K562 (cell line): ENCODE data around the gene ARHGEF40.

Experiments used
- CTCF ChIP-seq, 3 experiments: IDR thresholded peaks in 2 of 3; conservative IDR thresholded peaks in 1 of 3; 2 replicates each; pipeline ENCODE4 v1.5.1; 2011 to 2012; ENCODE audit warnings: low read length in 3 of 3, mild to moderate bottlenecking in 3 of 3, control low read depth in 2 of 3, improper control_type of control experiment in 1 of 3, inconsistent platforms in 1 of 3, low read depth in 1 of 3, mixed read lengths in 1 of 3, moderate library complexity in 1 of 3; ENCODE audit not compliant: insufficient read depth in 2 of 3
- ELF4 ChIP-seq: fragments of 450-650 bp; formaldehyde crosslinking; IDR thresholded peaks from 2 replicates; pipeline ENCODE4 v1.4.0; 2022; ENCODE audit warnings: missing genetic modification characterization
- EZH2 ChIP-seq: IDR thresholded peaks from 2 replicates; pipeline ENCODE4 v1.6.1; 2012; ENCODE audit warnings: low read depth, mild to moderate bottlenecking, inconsistent platforms, low read length, borderline replicate concordance
- FOXK2 ChIP-seq, 2 experiments: fragments of 450-650 bp; IDR thresholded peaks in 1 of 2; conservative IDR thresholded peaks in 1 of 2; 2 replicates each; pipeline ENCODE4 v1.6.1; 2016; ENCODE audit warnings: low read depth in 2 of 2, mild to moderate bottlenecking in 1 of 2
- KAT7 ChIP-seq: sonication (generic); formaldehyde crosslinking; IDR thresholded peaks from 2 replicates; pipeline ENCODE4 v1.8.0; 2022; ENCODE audit warnings: missing genetic modification reagents, mild to moderate bottlenecking, borderline replicate concordance
- POLR2A ChIP-seq: fragments of 450-650 bp; conservative IDR thresholded peaks from 2 replicates; pipeline ENCODE4 v1.6.1; 2016
- SIX5 ChIP-seq, 2 experiments: IDR thresholded peaks; 2 replicates each; pipeline ENCODE4 v1.6.1; 2011; ENCODE audit warnings: low read length in 2 of 2, borderline replicate concordance in 1 of 2, low read depth in 1 of 2, mild to moderate bottlenecking in 1 of 2, moderate library complexity in 1 of 2; ENCODE audit not compliant: insufficient read depth in 1 of 2
- SMAD1 ChIP-seq: fragments of 150-350 bp; IDR thresholded peaks from 2 replicates; pipeline ENCODE4 v1.6.1; 2014; ENCODE audit warnings: low read length, low read depth; ENCODE audit not compliant: partially characterized antibody
- SRF ChIP-seq, 2 experiments: fragments of 250-450, 450-650 bp in 1 of 2; sonication (Bioruptor Pico) in 1 of 2; sonication (generic) in 1 of 2; formaldehyde crosslinking; IDR thresholded peaks; 2 replicates each; pipeline versions ENCODE4 v1.5.0 to v1.5.1; 2020 to 2022; ENCODE audit warnings: mild to moderate bottlenecking in 1 of 2, missing genetic modification reagents in 1 of 2
- TFAP4 ChIP-seq: sonication (generic); formaldehyde crosslinking; IDR thresholded peaks from 2 replicates; pipeline ENCODE4 v1.8.0; 2022; ENCODE audit warnings: missing genetic modification reagents, mild to moderate bottlenecking, moderate library complexity, borderline replicate concordance
- ZNF280B ChIP-seq: fragments of 250-450 bp; sonication (Bioruptor Pico); IDR thresholded peaks from 2 replicates; pipeline ENCODE4 v1.5.1; 2021; ENCODE audit warnings: mild to moderate bottlenecking
- ZZZ3 ChIP-seq: fragments of 450-650 bp; IDR thresholded peaks from 2 replicates; pipeline ENCODE4 v1.6.1; 2016; ENCODE audit warnings: antibody characterized with exemption, mild to moderate bottlenecking, moderate library complexity

- TF ChIP-seq ZNF280B (CRISPR knock-in tag) (no peak), FOXK2 (conservative IDR thresholded peaks at IDR 0.05 in 1 of 2, IDR thresholded peaks at IDR 0.05 in 1 of 2; ENCODE audit: low read depth in 2 of 2) (no peak), SMAD1 (no peak), ELF4 (CRISPR knock-in tag) (no peak), SRF (CRISPR knock-in tag; IDR thresholded peaks at IDR 0.05) (no peak), TFAP4 (CRISPR knock-in tag) (peak; percentile 22; the same call in 1 of the 2 replicates), CTCF (IDR thresholded peaks at IDR 0.05 in 2 of 3, conservative IDR thresholded peaks at IDR 0.05 in 1 of 3; ENCODE audit: insufficient read depth in 2 of 3, low read depth in 1 of 3, low read length in 3 of 3) (peak; percentile 75 to 84 (median 75)), POLR2A (no peak), SIX5 (IDR thresholded peaks at IDR 0.05; ENCODE audit: borderline replicate concordance in 1 of 2, insufficient read depth in 1 of 2, low read depth in 1 of 2, low read length in 2 of 2) (no peak), EZH2 (no peak), ZZZ3 (no peak), KAT7 (CRISPR knock-in tag) (no peak)
Measured at GRCh38 chr14:21068521-21069387, 1.4 kb upstream of the ARHGEF40 start.
